Neural progenitor cell (in vitro differentiated cells): ENCODE data around the gene REPIN1. TPM values are rescaled to one million over a fixed set of nuclear protein-coding genes. Genes with fewer than 3 reads are reported as not detected.

ENCODE experiments used
- DNase-seq: peaks from one replicate; pipeline ENCODE4 v3.0.0-alpha.2; 2016; ENCODE audit warnings: low spot score
- H2AFZ ChIP-seq: fragments of 200-600 bp; sonication (generic); replicated peaks from 2 replicates; pipeline ENCODE4 v1.6.1; 2016; ENCODE audit warnings: antibody characterized with exemption
- H3F3A ChIP-seq: fragments of 200-600 bp; sonication (generic); 2 replicates; pipeline ENCODE4 v1.6.1; 2016; ENCODE audit warnings: antibody characterized with exemption, low read depth
- H3K27ac ChIP-seq: fragments of 200-600 bp; sonication (generic); 2 replicates; pipeline ENCODE4 v1.5.1; 2016; ENCODE audit warnings: mild to moderate bottlenecking
- H3K27me3 ChIP-seq: fragments of 200-600 bp; sonication (generic); 2 replicates; pipeline ENCODE4 v1.6.1; 2016; ENCODE audit warnings: mild to moderate bottlenecking, moderate library complexity
- H3K36me3 ChIP-seq: fragments of 200-600 bp; sonication (generic); 2 replicates; pipeline ENCODE4 v1.5.1; 2016
- H3K4me1 ChIP-seq: fragments of 200-600 bp; sonication (generic); 2 replicates; pipeline ENCODE4 v1.6.1; 2016; ENCODE audit warnings: mixed run types
- H3K4me2 ChIP-seq: fragments of 200-600 bp; sonication (generic); 2 replicates; pipeline ENCODE4 v1.6.1; 2016
- H3K4me3 ChIP-seq: fragments of 200-600 bp; sonication (generic); 2 replicates; pipeline ENCODE4 v1.5.1; 2016
- H3K79me2 ChIP-seq: fragments of 200-600 bp; sonication (generic); 2 replicates; pipeline ENCODE4 v1.6.1; 2016; ENCODE audit warnings: low read depth
- H3K9ac ChIP-seq: fragments of 200-600 bp; sonication (generic); 2 replicates; pipeline ENCODE4 v1.6.1; 2016
- H3K9me3 ChIP-seq: fragments of 200-600 bp; sonication (generic); 2 replicates; pipeline ENCODE4 v1.5.1; 2016; ENCODE audit warnings: low read depth
- H4K20me1 ChIP-seq: fragments of 200-600 bp; sonication (generic); 2 replicates; pipeline ENCODE4 v1.6.1; 2016; ENCODE audit warnings: low read depth
- H3K27ac Mint-ChIP-seq: 3 replicates; pipeline ENCODE4 v1.8.0; 2021; ENCODE audit warnings: mixed read lengths
- H3K27me3 Mint-ChIP-seq: 2 replicates; pipeline ENCODE4 v1.8.0; 2022; ENCODE audit warnings: low read depth, mild to moderate bottlenecking, inconsistent platforms, moderate library complexity, mixed read lengths; ENCODE audit not compliant: insufficient read depth
- H3K36me3 Mint-ChIP-seq: 3 replicates; pipeline ENCODE4 v1.8.0; 2021; ENCODE audit warnings: mixed read lengths
- H3K4me1 Mint-ChIP-seq: 3 replicates; pipeline ENCODE4 v1.8.0; 2021; ENCODE audit warnings: mixed read lengths
- H3K4me3 Mint-ChIP-seq: 3 replicates; pipeline ENCODE4 v1.8.0; 2021; ENCODE audit warnings: mild to moderate bottlenecking, moderate library complexity, mixed read lengths
- H3K9me3 Mint-ChIP-seq: 3 replicates; pipeline ENCODE4 v1.8.0; 2020; ENCODE audit warnings: mixed read lengths
- CTCF ChIP-seq: fragments of 200-600 bp; sonication (generic); IDR thresholded peaks from 2 replicates; pipeline ENCODE4 v1.5.1; 2017; ENCODE audit warnings: antibody characterized with exemption, mild to moderate bottlenecking
- EZH2 ChIP-seq: fragments of 200-600 bp; sonication (generic); IDR thresholded peaks from 2 replicates; pipeline ENCODE4 v1.6.1; 2017; ENCODE audit warnings: antibody characterized with exemption, mild to moderate bottlenecking, moderate library complexity
- EZH2phosphoT487 ChIP-seq: fragments of 200-600 bp; sonication (generic); IDR thresholded peaks from 2 replicates; pipeline ENCODE4 v1.6.1; 2017; ENCODE audit warnings: antibody characterized with exemption
- total RNA-seq: library from RNA; depleted of rRNA; stranded (reverse); fragments of >200 nt; gene quantifications from 2 replicates; pipeline ENCODE4 v1.2.3, GENCODE V29; 2015; ENCODE audit warnings: low replicate concordance

The REPIN1 gene
- total RNA-seq, 1 donor from 2014 or later = 18.0 TPM

DNA sequence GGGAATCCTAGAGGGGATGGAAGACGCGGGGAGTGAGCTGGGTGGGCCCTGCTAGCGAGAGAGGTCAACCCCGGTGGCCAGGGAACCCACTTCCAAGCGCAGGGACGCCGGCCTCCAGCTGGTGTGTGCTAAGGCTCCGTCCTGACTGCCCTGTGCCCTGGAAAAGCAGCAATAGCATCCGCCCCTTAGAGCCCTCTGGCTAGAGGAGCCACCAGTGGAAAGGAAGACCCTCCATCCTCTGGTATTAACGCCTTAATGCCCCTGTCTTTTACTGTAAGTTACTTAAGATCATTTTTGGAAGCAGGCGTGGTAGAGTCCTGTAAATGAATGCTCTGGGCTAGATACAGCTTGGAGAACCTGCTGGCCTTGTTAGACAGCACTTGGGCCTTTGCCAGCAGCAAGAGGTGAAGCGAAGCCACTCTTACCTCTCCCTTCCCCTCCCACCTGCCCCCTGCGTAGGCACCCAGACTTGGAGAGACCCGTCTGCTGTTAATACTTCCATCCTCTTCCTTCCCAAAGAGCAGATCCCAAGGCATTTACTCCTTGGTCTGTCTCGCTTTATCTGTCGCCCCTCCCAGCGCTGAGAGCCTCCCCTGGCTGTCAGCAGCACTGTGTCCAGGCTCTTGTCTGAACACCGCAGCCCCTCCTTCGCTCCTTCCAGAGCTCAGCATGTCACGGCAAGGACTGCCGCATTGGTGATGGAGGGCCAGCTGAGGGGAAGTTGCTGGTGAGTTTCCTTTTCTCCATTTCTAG, 4.6 kb downstream of the REPIN1 start:
- no peak overlapping the region for H3K4me2 ChIP-seq
- no peak for TF ChIP-seq CTCF
- no peak for TF ChIP-seq EZH2
- H2AFZ ChIP-seq = no peak overlapping the region
- no peaks in the 10 kb centered on the region for H3K9me3 ChIP-seq
- peaks cover 7% of the 10 kb centered on the region for H3K27me3 Mint-ChIP-seq
- DNase-seq = peak; percentile 1
- H3K79me2 ChIP-seq = peaks cover 55% of the 10 kb centered on the region
- no peaks in the 10 kb centered on the region for H3K9me3 Mint-ChIP-seq
- H3K36me3 Mint-ChIP-seq = peaks cover 23% of the 10 kb centered on the region
- H3K4me1 ChIP-seq = peaks cover 19% of the 10 kb centered on the region
- H3K4me1 Mint-ChIP-seq = peaks cover 65% of the 10 kb centered on the region
- H3K27ac Mint-ChIP-seq = peak overlapping the region; percentile 44
- no peak overlapping the region for H3K4me3 ChIP-seq
- peaks cover 31% of the 10 kb centered on the region for H3F3A ChIP-seq
- H4K20me1 ChIP-seq = peaks cover 29% of the 10 kb centered on the region
- no peak overlapping the region for H3K4me3 Mint-ChIP-seq
- H3K27ac ChIP-seq = no peak overlapping the region
- no peaks in the 10 kb centered on the region for H3K36me3 ChIP-seq
- H3K27me3 ChIP-seq = no peaks in the 10 kb centered on the region
- no peak overlapping the region for H3K9ac ChIP-seq

DNA sequence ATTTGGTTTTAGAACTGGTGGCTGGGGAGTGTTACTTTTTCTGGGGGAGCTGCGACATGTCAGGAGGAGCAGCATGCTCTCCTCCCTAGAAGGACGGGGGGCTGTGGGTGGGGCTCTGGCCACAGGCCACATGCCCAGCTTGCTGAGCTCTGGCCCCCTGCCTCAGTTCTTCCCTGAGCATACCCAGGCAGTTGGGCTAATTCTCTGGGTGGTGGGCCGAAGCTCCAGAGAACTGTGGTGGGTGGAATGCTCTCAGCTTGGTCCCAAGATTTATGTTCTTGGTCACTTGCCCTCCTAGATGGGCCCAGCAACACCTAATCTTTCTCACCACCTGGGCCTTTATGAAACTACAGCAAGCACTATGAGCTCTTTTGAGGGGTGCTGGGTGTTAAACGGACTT, 5.4 kb downstream of the REPIN1 start:
- H3K4me3 Mint-ChIP-seq = peak overlapping the region; percentile 46

DNA sequence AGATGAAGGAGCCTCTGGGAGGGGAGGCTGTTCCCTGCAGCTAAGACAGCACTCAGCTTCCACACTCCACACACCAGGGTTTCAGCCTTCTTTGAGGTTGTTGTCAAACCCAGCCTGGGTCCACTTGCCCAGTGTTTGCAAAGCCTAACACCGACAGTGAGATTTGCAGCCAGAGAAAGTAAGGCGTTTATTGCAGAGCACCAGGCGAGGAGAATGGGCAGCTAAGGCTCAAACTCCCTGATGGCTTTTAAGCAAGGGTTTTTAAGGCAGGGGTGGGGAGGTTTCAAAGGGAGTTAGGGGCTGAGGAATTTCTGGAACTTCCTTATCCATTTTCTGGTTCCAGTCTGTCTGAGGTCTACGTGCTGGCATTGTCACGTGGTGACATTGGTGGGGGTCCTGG, 5.8 kb downstream of the REPIN1 start:
- Mint-ChIP-seq H3K9me3 (no peaks in the 10 kb centered on the region), H3K4me3 (peak overlapping the region; percentile 46), H3K27me3 (peaks cover 10% of the 10 kb centered on the region), H3K4me1 (peaks cover 61% of the 10 kb centered on the region), H3K36me3 (peaks cover 23% of the 10 kb centered on the region), H3K27ac (no peak overlapping the region)
- no peaks in the 10 kb centered on the region for H3K9me3 ChIP-seq
- no peak overlapping the region for H3K27ac ChIP-seq
- H4K20me1 ChIP-seq = peaks cover 29% of the 10 kb centered on the region
- no peaks in the 10 kb centered on the region for H3K27me3 ChIP-seq
- H3K4me1 ChIP-seq = peaks cover 16% of the 10 kb centered on the region
- peak; percentile 1 for DNase-seq
- H3K36me3 ChIP-seq = no peaks in the 10 kb centered on the region
- H3F3A ChIP-seq = peaks cover 31% of the 10 kb centered on the region
- H3K4me2 ChIP-seq = no peak overlapping the region
- H3K79me2 ChIP-seq = peaks cover 50% of the 10 kb centered on the region
- no peak overlapping the region for H3K9ac ChIP-seq
- H3K4me3 ChIP-seq = no peak overlapping the region
- H2AFZ ChIP-seq = no peak overlapping the region
- no peak for TF ChIP-seq EZH2
- TF ChIP-seq CTCF = no peak
- no peak for TF ChIP-seq EZH2phosphoT487

More for the DNA sequence above, 5.4 kb downstream of the REPIN1 start:
- Histone ChIP-seq H2AFZ (no peak overlapping the region), H3K9me3 (no peaks in the 10 kb centered on the region), H3K4me3 (no peak overlapping the region), H4K20me1 (peaks cover 29% of the 10 kb centered on the region), H3K4me2 (no peak overlapping the region), H3K27ac (no peak overlapping the region), H3K36me3 (no peaks in the 10 kb centered on the region), H3K27me3 (no peaks in the 10 kb centered on the region), H3F3A (peaks cover 31% of the 10 kb centered on the region), H3K79me2 (peaks cover 52% of the 10 kb centered on the region), H3K9ac (no peak overlapping the region), H3K4me1 (peaks cover 19% of the 10 kb centered on the region)
- TF ChIP-seq EZH2 = no peak
- no peak for TF ChIP-seq EZH2phosphoT487
- TF ChIP-seq CTCF = no peak
- Mint-ChIP-seq H3K27ac (no peak overlapping the region), H3K36me3 (peaks cover 23% of the 10 kb centered on the region), H3K4me1 (peaks cover 66% of the 10 kb centered on the region), H3K27me3 (peaks cover 10% of the 10 kb centered on the region), H3K9me3 (no peaks in the 10 kb centered on the region)
- DNase-seq = no peak
